IgD-negative memory B cell (primary cell): Measurements from ENCODE around the gene TSPAN5. TPM values are rescaled to one million over a fixed set of nuclear protein-coding genes. Genes with fewer than 3 reads are reported as not detected.
A peak's percentile ranks its signal among the peaks of the same experiment; 100 is the strongest.

Experiments
- H3K27ac Mint-ChIP-seq, 3 donors: one replicate each; pipeline ENCODE4 v1.8.0; 2020 to 2022; ENCODE audit warnings: mild to moderate bottlenecking in 3 of 3, mixed read lengths in 3 of 3, moderate library complexity in 1 of 3
- H3K27me3 Mint-ChIP-seq: one replicate; pipeline ENCODE4 v1.8.0; 2021; ENCODE audit warnings: mixed read lengths
- H3K36me3 Mint-ChIP-seq: one replicate; pipeline ENCODE4 v1.8.0; 2020; ENCODE audit warnings: mild to moderate bottlenecking, mixed read lengths
- H3K4me1 Mint-ChIP-seq, 3 donors: one replicate each; pipeline ENCODE4 v1.8.0; 2020 to 2022; ENCODE audit warnings: mixed read lengths in 3 of 3, mild to moderate bottlenecking in 1 of 3
- H3K4me3 Mint-ChIP-seq, 4 donors: one replicate each; pipeline ENCODE4 v1.8.0; 2020 to 2022; ENCODE audit warnings: mild to moderate bottlenecking in 4 of 4, mixed read lengths in 4 of 4, moderate library complexity in 3 of 4
- H3K9me3 Mint-ChIP-seq, 3 donors: one replicate each; pipeline ENCODE4 v1.8.0; 2020 to 2021; ENCODE audit warnings: mixed read lengths in 3 of 3, mild to moderate bottlenecking in 1 of 3
- polyA plus RNA-seq: library from polyadenylated mRNA; unstranded; fragments of 300-500 nt; fragmentation: Illumina TruSeq; gene quantifications from one replicate; pipeline ENCODE4 v1.2.3, GENCODE V29; 2021

TSPAN5 gene
- polyA plus RNA-seq, 1 donor from 2014 or later = 7.6 TPM

DNA sequence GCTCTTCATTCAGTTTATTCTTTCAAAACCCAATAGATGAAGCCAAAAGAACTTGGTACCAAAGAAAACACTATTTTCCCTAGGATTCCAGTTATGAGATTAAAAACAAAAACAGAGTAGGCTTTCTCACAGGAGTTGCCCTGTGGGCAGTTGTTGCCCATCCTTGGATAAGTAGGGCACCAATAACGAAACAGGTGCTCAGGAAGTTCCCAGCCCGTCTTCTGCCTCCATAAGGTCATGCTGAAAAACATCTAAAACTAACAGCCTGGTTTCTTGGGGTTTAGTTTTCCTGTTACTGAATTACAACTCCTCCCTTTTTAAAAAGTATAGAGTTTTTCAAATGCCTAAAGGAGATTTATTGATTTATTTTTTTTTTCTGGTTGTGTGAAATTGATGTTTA lies 14.7 kb downstream of the TSPAN5 start:
- no peaks in the 10 kb centered on the region for H3K27me3 Mint-ChIP-seq
- H3K4me3 Mint-ChIP-seq = no peak overlapping the region
- peaks cover 3% of the 10 kb centered on the region for H3K36me3 Mint-ChIP-seq
- peaks cover 0 to 1% (median 0%) of the 10 kb centered on the region in 3 donors for H3K9me3 Mint-ChIP-seq
- H3K27ac Mint-ChIP-seq = no peak overlapping the region
- peaks cover 10 to 19% (median 12%) of the 10 kb centered on the region in 3 donors for H3K4me1 Mint-ChIP-seq

GRCh38 chr4:98642991-98643426 lies 15.4 kb downstream of the TSPAN5 start:
- Mint-ChIP-seq H3K4me1 (peaks cover 12 to 22% (median 12%) of the 10 kb centered on the region in 3 donors), H3K27me3 (no peaks in the 10 kb centered on the region), H3K36me3 (peaks cover 3% of the 10 kb centered on the region), H3K4me3 (no peak overlapping the region), H3K27ac (no peak overlapping the region), H3K9me3 (peaks cover 0 to 1% (median 0%) of the 10 kb centered on the region in 3 donors)

- H3K27me3 Mint-ChIP-seq = no peaks in the 10 kb centered on the region
- peaks cover 12 to 22% (median 12%) of the 10 kb centered on the region in 3 donors for H3K4me1 Mint-ChIP-seq
- H3K27ac Mint-ChIP-seq = peak overlapping the region in 1 of 3 donors; percentile 64
- H3K9me3 Mint-ChIP-seq = peaks cover 0 to 1% (median 0%) of the 10 kb centered on the region in 3 donors
- no peak overlapping the region for H3K4me3 Mint-ChIP-seq
- H3K36me3 Mint-ChIP-seq = peaks cover 2% of the 10 kb centered on the region
Measured at GRCh38 chr4:98641906-98642668, 16.3 kb downstream of the TSPAN5 start.

- Mint-ChIP-seq H3K27ac (peak overlapping the region in 1 of 3 donors; percentile 64), H3K4me3 (no peak overlapping the region), H3K36me3 (no peaks in the 10 kb centered on the region), H3K4me1 (peaks cover 12 to 22% (median 12%) of the 10 kb centered on the region in 3 donors), H3K9me3 (peaks cover 0 to 1% (median 0%) of the 10 kb centered on the region in 3 donors), H3K27me3 (no peaks in the 10 kb centered on the region)
Measured at GRCh38 chr4:98641376-98641775, 17.0 kb downstream of the TSPAN5 start.

- no peaks in the 10 kb centered on the region for H3K36me3 Mint-ChIP-seq
- peaks cover 7 to 22% (median 12%) of the 10 kb centered on the region in 3 donors for H3K4me1 Mint-ChIP-seq
- H3K4me3 Mint-ChIP-seq = peak overlapping the region; percentile 27 to 83 (median 70)
- no peaks in the 10 kb centered on the region for H3K27me3 Mint-ChIP-seq
- peaks cover 0 to 1% (median 0%) of the 10 kb centered on the region in 3 donors for H3K9me3 Mint-ChIP-seq
- peak overlapping the region in 2 of 3 donors; percentile 8 to 9 for H3K27ac Mint-ChIP-seq
Measured at GRCh38 chr4:98639523-98639922, 18.9 kb downstream of the TSPAN5 start.

DNA sequence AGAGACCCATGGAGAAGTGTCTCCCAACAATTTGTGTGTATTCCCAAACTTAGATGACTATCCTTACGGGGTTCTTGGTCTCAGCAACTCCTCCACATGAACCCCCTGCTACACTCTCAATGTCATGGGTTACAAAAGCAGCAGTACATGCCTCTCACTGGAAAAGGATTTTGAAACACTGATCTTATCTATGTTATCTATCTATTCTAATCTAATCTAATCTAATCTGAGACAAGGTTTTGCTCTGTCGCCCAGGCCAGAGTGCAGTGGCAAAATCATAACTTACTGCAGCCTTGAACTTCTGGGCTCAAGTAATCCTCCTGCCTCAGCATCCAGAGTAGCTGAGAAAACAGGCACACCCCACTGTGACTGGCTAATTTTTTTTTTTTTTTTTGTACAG lies 19.3 kb downstream of the TSPAN5 start:
- Mint-ChIP-seq H3K27ac (peak overlapping the region in 2 of 3 donors; percentile 8 to 9), H3K36me3 (no peaks in the 10 kb centered on the region), H3K4me1 (peaks cover 6 to 22% (median 12%) of the 10 kb centered on the region in 3 donors), H3K9me3 (peaks cover 0 to 1% (median 0%) of the 10 kb centered on the region in 3 donors), H3K27me3 (no peaks in the 10 kb centered on the region), H3K4me3 (peak overlapping the region; percentile 27 to 83 (median 70))

GRCh38 chr4:98638661-98639060 lies 19.8 kb downstream of the TSPAN5 start:
- Mint-ChIP-seq H3K27me3 (no peaks in the 10 kb centered on the region), H3K36me3 (no peaks in the 10 kb centered on the region), H3K9me3 (peaks cover 0 to 1% (median 0%) of the 10 kb centered on the region in 3 donors), H3K4me3 (peak overlapping the region in 2 of 4 donors; percentile 69 to 71), H3K4me1 (peaks cover 6 to 22% (median 12%) of the 10 kb centered on the region in 3 donors), H3K27ac (peak overlapping the region in 1 of 3 donors; percentile 58)

DNA sequence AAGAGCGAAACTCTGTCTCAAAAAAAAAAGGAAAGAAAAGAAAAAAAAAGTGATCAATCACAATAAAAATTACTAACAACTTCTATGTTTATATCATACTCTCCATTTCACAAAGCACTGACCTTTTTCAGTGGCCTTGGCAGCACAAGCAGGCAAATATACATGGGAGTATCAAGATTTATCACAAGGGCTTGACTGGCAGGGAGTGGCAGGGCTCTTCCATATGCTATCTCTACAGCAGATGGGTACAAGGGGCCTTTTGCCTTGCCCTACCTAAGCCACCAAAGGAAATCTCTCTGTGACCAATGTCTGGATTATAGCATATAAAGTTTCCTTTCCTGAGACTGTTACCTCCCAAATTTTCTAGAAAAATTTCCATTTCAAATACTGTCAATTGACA lies 24.4 kb downstream of the TSPAN5 start:
- Mint-ChIP-seq H3K4me1 (peaks cover 0 to 10% (median 6%) of the 10 kb centered on the region in 3 donors), H3K9me3 (no peaks in the 10 kb centered on the region)

GRCh38 chr4:98633159-98633558 lies 25.3 kb downstream of the TSPAN5 start:
- peaks cover 1% of the 10 kb centered on the region for H3K27me3 Mint-ChIP-seq
- H3K36me3 Mint-ChIP-seq = no peaks in the 10 kb centered on the region
- H3K9me3 Mint-ChIP-seq = no peaks in the 10 kb centered on the region
- H3K27ac Mint-ChIP-seq = no peak overlapping the region
- peaks cover 0 to 6% (median 3%) of the 10 kb centered on the region in 3 donors for H3K4me1 Mint-ChIP-seq
- no peak overlapping the region for H3K4me3 Mint-ChIP-seq

More for the DNA sequence above, 24.4 kb downstream of the TSPAN5 start:
- Mint-ChIP-seq H3K27me3 (no peaks in the 10 kb centered on the region), H3K4me3 (no peak overlapping the region), H3K27ac (no peak overlapping the region), H3K36me3 (no peaks in the 10 kb centered on the region)

DNA sequence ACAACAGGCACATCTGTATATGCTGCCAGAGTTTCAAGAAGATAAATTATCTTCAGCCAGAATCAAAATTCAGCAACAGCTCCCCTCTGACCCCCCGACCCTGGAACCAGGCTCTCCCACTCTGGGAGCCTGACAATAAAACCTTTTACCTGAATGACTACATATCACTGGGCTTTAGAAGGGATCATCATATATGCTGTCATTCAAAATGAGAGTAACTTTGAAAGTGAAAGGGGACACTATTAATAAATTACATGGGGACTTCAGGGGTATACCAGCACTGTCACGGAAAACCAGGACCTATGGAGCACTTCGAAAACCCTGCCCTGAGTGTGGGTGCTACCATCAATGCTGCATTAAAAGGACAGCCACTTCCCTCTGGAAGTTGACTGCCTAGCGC lies 26.2 kb downstream of the TSPAN5 start:
- H3K27me3 Mint-ChIP-seq = peaks cover 1% of the 10 kb centered on the region
- peaks cover 0 to 6% (median 6%) of the 10 kb centered on the region in 3 donors for H3K4me1 Mint-ChIP-seq
- H3K36me3 Mint-ChIP-seq = no peaks in the 10 kb centered on the region
- H3K4me3 Mint-ChIP-seq = peak overlapping the region in 1 of 4 donors; percentile 15
- no peaks in the 10 kb centered on the region for H3K9me3 Mint-ChIP-seq
- H3K27ac Mint-ChIP-seq = peak overlapping the region in 1 of 3 donors; percentile 79

DNA sequence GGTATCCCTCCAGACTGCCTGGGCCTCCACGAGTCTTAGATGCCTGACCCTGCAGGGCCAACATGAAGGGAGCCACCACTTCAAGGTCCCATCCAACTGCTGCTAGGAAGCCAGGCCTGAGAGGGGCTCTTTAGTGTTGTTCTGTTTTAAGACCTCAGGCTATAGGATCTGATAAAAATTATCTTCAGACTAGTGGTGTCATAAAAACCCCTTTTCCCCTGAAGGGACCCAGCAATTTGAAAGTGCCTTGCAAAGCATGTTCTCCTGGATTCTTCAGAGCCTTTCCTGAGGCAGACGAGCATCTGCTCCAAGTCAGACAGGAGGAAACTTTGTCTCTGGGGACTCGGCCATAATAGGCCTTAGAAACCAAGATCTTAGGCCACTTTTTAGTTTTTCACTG lies 26.9 kb downstream of the TSPAN5 start:
- Mint-ChIP-seq H3K27ac (no peak overlapping the region), H3K27me3 (peaks cover 1% of the 10 kb centered on the region), H3K36me3 (no peaks in the 10 kb centered on the region), H3K4me3 (no peak overlapping the region), H3K9me3 (no peaks in the 10 kb centered on the region), H3K4me1 (peaks cover 0 to 8% (median 6%) of the 10 kb centered on the region in 3 donors)

GRCh38 chr4:98630737-98631454 lies 27.5 kb downstream of the TSPAN5 start:
- no peak overlapping the region for H3K4me3 Mint-ChIP-seq
- H3K27me3 Mint-ChIP-seq = peaks cover 1% of the 10 kb centered on the region
- H3K27ac Mint-ChIP-seq = no peak overlapping the region
- H3K9me3 Mint-ChIP-seq = no peaks in the 10 kb centered on the region
- peaks cover 0 to 14% (median 8%) of the 10 kb centered on the region in 3 donors for H3K4me1 Mint-ChIP-seq
- no peaks in the 10 kb centered on the region for H3K36me3 Mint-ChIP-seq

DNA sequence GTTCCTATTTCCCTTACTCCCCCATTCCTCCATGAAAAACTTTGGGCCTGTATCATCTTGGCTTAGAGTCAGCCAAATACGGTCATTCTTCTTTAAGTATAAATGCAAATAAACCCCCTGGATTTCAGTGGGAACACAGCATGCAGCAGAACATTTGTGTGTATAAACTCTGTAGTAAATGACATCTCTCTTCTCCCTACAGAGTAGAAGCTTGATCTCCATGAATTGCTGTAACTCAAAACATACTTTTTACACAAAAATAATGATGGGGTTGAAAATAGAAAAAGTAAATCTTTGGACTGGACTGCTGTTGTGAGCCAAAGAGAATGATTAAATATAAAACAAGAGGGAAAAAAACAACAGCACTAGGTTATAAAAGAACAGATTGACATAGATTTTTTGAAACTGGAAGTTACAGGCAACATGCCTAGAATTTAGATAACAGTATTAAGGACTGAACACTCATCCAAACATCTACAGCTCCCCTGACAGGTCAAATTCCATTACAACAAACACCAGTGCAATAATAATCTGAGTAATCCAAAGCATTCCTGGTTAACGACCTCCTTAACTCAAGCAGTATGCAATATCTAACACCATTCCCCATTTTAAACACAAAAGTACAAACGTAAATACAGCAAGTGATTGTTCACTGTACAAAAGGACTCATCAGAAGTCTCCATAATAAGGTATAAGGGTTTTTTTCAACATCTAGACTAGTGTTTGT lies 30.7 kb downstream of the TSPAN5 start:
- peaks cover 6 to 25% (median 15%) of the 10 kb centered on the region in 3 donors for H3K4me1 Mint-ChIP-seq
- no peak overlapping the region for H3K27ac Mint-ChIP-seq
- H3K27me3 Mint-ChIP-seq = peaks cover 1% of the 10 kb centered on the region
- no peaks in the 10 kb centered on the region for H3K9me3 Mint-ChIP-seq
- peaks cover 3% of the 10 kb centered on the region for H3K36me3 Mint-ChIP-seq
- no peak overlapping the region for H3K4me3 Mint-ChIP-seq

DNA sequence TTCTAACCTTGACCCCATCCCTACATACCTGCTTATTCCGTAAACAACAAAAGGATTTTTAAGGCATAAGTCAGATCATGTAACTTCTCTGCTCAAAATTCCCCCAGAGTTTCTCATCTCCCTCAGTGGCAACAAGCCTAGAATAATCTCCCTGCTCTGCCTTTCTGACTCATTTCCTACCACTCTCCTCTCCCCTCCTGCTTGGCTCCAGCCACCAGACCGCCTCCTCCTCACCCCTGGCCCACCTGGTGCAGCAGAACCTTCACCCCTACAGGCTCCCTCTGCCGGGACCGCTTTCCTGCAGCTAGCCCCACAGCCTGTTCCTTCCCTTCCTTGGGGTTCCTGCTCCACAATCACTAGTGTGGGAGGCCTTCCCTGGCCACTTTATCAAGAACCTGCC lies 32.1 kb downstream of the TSPAN5 start:
- H3K9me3 Mint-ChIP-seq = no peaks in the 10 kb centered on the region
- H3K36me3 Mint-ChIP-seq = peaks cover 3% of the 10 kb centered on the region
- H3K27ac Mint-ChIP-seq = no peak overlapping the region
- H3K27me3 Mint-ChIP-seq = peaks cover 1% of the 10 kb centered on the region
- H3K4me1 Mint-ChIP-seq = peaks cover 6 to 23% (median 15%) of the 10 kb centered on the region in 3 donors
- H3K4me3 Mint-ChIP-seq = no peak overlapping the region
